Measurements from ENCODE around the gene ALDH2. TPM values are rescaled to one million over a fixed set of nuclear protein-coding genes. Genes with fewer than 3 reads are reported as not detected.

Gene ALDH2
- total RNA-seq: 25.1 and 63.1 TPM in 2 replicates

GRCh38 chr12:111766608-111767361 lies at the start of gene ALDH2:
Gene ALDH2, plus strand, starts transcription at chr12:111766933. Its CDS starts 50 bp downstream, at chr12:111766983.

GRCh38 chr12:111841750-111842555 lies 75.2 kb downstream of the ALDH2 start, which contains the start of gene MAPKAPK5:
Gene MAPKAPK5, plus strand, starts transcription at chr12:111842228. Its CDS starts 506 bp downstream, at chr12:111842734.

Other genes starting within 250 kb of the ALDH2 start
- 19.6 and 31.9 TPM in 2 replicates for gene ATXN2, start 167.6 kb upstream of the ALDH2 start, total RNA-seq
- 8.9 and 9.9 TPM in 2 replicates for gene BRAP, start 81.0 kb upstream of the ALDH2 start, total RNA-seq
- 17.4 and 33.1 TPM in 2 replicates for gene ACAD10, start 80.9 kb upstream of the ALDH2 start, total RNA-seq
- 29.4 and 37.6 TPM in 2 replicates for gene MAPKAPK5, start 75.3 kb downstream of the ALDH2 start, total RNA-seq
- 3.1 and 5.5 TPM in 2 replicates for gene TMEM116, start 246.2 kb downstream of the ALDH2 start, total RNA-seq
- gene ERP29, start 246.5 kb downstream of the ALDH2 start, total RNA-seq: 62.7 and 82.8 TPM in 2 replicates